PC-3 (cell line): ENCODE data around the gene COQ8A. TPM values are rescaled to one million over a fixed set of nuclear protein-coding genes. Genes with fewer than 3 reads are reported as not detected.

ENCODE experiments used
- ATAC-seq: fragments of 200-7000 bp; cut with Tn5 transposase; 2 replicates; pipeline ENCODE4 v1.9.1; 2020; ENCODE audit warnings: mild to moderate bottlenecking, moderate library complexity
- Bru-seq: library from RNA; stranded (reverse); fragments of 400-500 nt; gene quantifications from one replicate; lab custom pipeline; 2021; lab: Mats Ljungman, UMichigan
- BruChase-seq, 2 experiments: library from RNA; stranded (reverse); fragments of 400-500 nt; gene quantifications; one replicate each; lab custom pipeline; 2021; lab: Mats Ljungman, UMichigan
- BruUV-seq: library from RNA; stranded (reverse); fragments of 400-500 nt; replicated peaks from 2 replicates; lab custom pipeline; 2021; lab: Mats Ljungman, UMichigan
- CTCF ChIA-PET: fragments of 300-600 bp; sonication (Branson Sonifier 250); formaldehyde crosslinking; loops from one replicate; lab custom pipeline; 2022; ENCODE audit warnings: antibody characterized with exemption; lab: Charles Lee
- POLR2A ChIA-PET: fragments of 300-600 bp; sonication (Branson Sonifier 250); formaldehyde crosslinking; loops from one replicate; lab custom pipeline; 2022; ENCODE audit warnings: antibody characterized with exemption; ENCODE audit not compliant: unreplicated experiment; lab: Charles Lee
- DNase-seq: peaks from one replicate; pipeline ENCODE4 v3.0.0-alpha.2; 2015
- H2AFZ ChIP-seq: fragments of 300-600 bp; sonication (generic); 2 replicates; pipeline ENCODE4 v1.6.0; 2016; ENCODE audit warnings: antibody characterized with exemption, low read length
- H3F3A ChIP-seq: fragments of 300-600 bp; sonication (generic); one replicate; pipeline ENCODE4 v1.6.0; 2017; ENCODE audit warnings: antibody characterized with exemption, low read length, control low read depth, mild to moderate bottlenecking; ENCODE audit not compliant: unreplicated experiment
- H3K27ac ChIP-seq: fragments of 300-600 bp; sonication (generic); 2 replicates; pipeline ENCODE4 v1.5.1; 2016; ENCODE audit warnings: mild to moderate bottlenecking, low read length
- H3K27me3 ChIP-seq: fragments of 300-600 bp; sonication (generic); 2 replicates; pipeline ENCODE4 v1.6.1; 2016; ENCODE audit warnings: low read length, mixed read lengths
- H3K36me3 ChIP-seq: fragments of 300-600 bp; sonication (generic); 2 replicates; pipeline ENCODE4 v1.6.1; 2016; ENCODE audit warnings: low read depth, mixed run types, low read length, mixed read lengths
- H3K4me1 ChIP-seq: fragments of 300-600 bp; sonication (generic); 2 replicates; pipeline ENCODE4 v1.5.1; 2016; ENCODE audit warnings: low read length; ENCODE audit not compliant: insufficient read depth
- H3K4me2 ChIP-seq: fragments of 300-600 bp; sonication (generic); 2 replicates; pipeline ENCODE4 v1.6.0; 2016; ENCODE audit warnings: low read length
- H3K4me3 ChIP-seq: fragments of 300-600 bp; sonication (generic); 2 replicates; pipeline ENCODE4 v1.5.1; 2016; ENCODE audit warnings: mild to moderate bottlenecking, low read length, mixed read lengths
- H3K79me2 ChIP-seq: fragments of 300-600 bp; sonication (generic); 2 replicates; pipeline ENCODE4 v1.6.1; 2017; ENCODE audit warnings: low read length, mixed read lengths
- H3K9ac ChIP-seq: fragments of 300-600 bp; sonication (generic); 2 replicates; pipeline ENCODE4 v1.6.0; 2016; ENCODE audit warnings: mild to moderate bottlenecking, low read length
- H3K9me2 ChIP-seq: fragments of 300-600 bp; sonication (generic); replicated peaks from 2 replicates; pipeline ENCODE4 v1.6.1; 2016; ENCODE audit warnings: mixed run types, low read length, mixed read lengths
- H3K9me3 ChIP-seq: fragments of 300-600 bp; sonication (generic); 2 replicates; pipeline ENCODE4 v1.6.1; 2016; ENCODE audit warnings: low read length, mixed read lengths
- H4K20me1 ChIP-seq: fragments of 300-600 bp; sonication (generic); 2 replicates; pipeline ENCODE4 v1.6.1; 2016; ENCODE audit warnings: low read length, mixed read lengths
- EZH2 ChIP-seq: fragments of 300-600 bp; sonication (generic); IDR thresholded peaks from one replicate; pipeline ENCODE4 v1.6.1; 2017; ENCODE audit warnings: antibody characterized with exemption, mild to moderate bottlenecking, low read length; ENCODE audit not compliant: unreplicated experiment
- EZH2phosphoT487 ChIP-seq: fragments of 300-600 bp; sonication (generic); IDR thresholded peaks from 2 replicates; pipeline ENCODE4 v1.6.1; 2018; ENCODE audit warnings: mild to moderate bottlenecking, antibody characterized with exemption, low read length, borderline replicate concordance
- intact Hi-C: fragments of 100-400 bp; cut with micrococcal nuclease; formaldehyde crosslinking; loops from 2 replicates; pipeline ENCODE4 v1.9.0; 2023
- long read RNA-seq: library from polyadenylated mRNA; unstranded; transcript quantifications from one replicate; pipeline ENCODE4 v2.0.0, GENCODE V29; 2021; ENCODE audit not compliant: unreplicated experiment
- total RNA-seq: library from RNA; depleted of rRNA; stranded (reverse); fragments of >200 nt; gene quantifications from 2 replicates; pipeline ENCODE4 v1.2.3, GENCODE V29; 2014; rRNA removed
- TF ChIP-seq, protein P1 (sequence below): fragments of 300-600 bp; sonication (generic); conservative IDR thresholded peaks from 2 replicates; pipeline ENCODE4 v1.5.1; 2017; ENCODE audit warnings: antibody characterized with exemption, low read depth, mild to moderate bottlenecking, low read length

Gene COQ8A
- 67.0 and 73.3 TPM in 2 replicates for total RNA-seq
- Bru-seq, nascent RNA = percentile 62 among the genes with signal in this experiment
- percentile 67 among the genes with signal in this experiment for BruChase-seq, experiment 1, labeled RNA remaining after a 6-hour chase
- percentile 68 among the genes with signal in this experiment for BruChase-seq, experiment 2, labeled RNA remaining after a 2-hour chase
- long read RNA-seq, transcript COQ8A-201 (15 exons, 2,872 nt) = major isoform, 77 of 133 reads
- long read RNA-seq, partial matches to known transcripts = 40 of 133 reads
- long read RNA-seq, other reads (novel, unspliced or antisense) = 15 of 133 reads

GRCh38 chr1:226940029-226940805 is at the start of gene COQ8A:
TSS of gene COQ8A (plus strand) at chr1:226940294. CDS start at chr1:226961386, 21,092 bp downstream.
- intact Hi-C loops = loop anchor here (2.0 to 10.0 kb wide), 2 partner anchors 69 to 155 kb away; partner anchors contain the start of gene PSEN2
- peak; percentile 94 for ATAC-seq

GRCh38 chr1:226890331-226891108 is 49.6 kb upstream of the COQ8A start:
- Histone ChIP-seq H3K4me3 (no peak overlapping the region), H3K27ac (no peak overlapping the region), H3F3A (no peaks in the 10 kb centered on the region), H3K9ac (no peak overlapping the region), H4K20me1 (no peaks in the 10 kb centered on the region), H3K4me1 (no peaks in the 10 kb centered on the region), H2AFZ (no peak overlapping the region), H3K4me2 (no peak overlapping the region), H3K79me2 (no peaks in the 10 kb centered on the region), H3K27me3 (no peaks in the 10 kb centered on the region), H3K9me2 (no peaks in the 10 kb centered on the region), H3K36me3 (peaks cover 31% of the 10 kb centered on the region), H3K9me3 (no peaks in the 10 kb centered on the region)
- POLR2A ChIA-PET = no interaction called here
- intact Hi-C loops = no loop called here
- DNase-seq = no peak
- CTCF ChIA-PET = no interaction called here
- no peak for TF ChIP-seq EZH2
- TF ChIP-seq, protein P1, sequence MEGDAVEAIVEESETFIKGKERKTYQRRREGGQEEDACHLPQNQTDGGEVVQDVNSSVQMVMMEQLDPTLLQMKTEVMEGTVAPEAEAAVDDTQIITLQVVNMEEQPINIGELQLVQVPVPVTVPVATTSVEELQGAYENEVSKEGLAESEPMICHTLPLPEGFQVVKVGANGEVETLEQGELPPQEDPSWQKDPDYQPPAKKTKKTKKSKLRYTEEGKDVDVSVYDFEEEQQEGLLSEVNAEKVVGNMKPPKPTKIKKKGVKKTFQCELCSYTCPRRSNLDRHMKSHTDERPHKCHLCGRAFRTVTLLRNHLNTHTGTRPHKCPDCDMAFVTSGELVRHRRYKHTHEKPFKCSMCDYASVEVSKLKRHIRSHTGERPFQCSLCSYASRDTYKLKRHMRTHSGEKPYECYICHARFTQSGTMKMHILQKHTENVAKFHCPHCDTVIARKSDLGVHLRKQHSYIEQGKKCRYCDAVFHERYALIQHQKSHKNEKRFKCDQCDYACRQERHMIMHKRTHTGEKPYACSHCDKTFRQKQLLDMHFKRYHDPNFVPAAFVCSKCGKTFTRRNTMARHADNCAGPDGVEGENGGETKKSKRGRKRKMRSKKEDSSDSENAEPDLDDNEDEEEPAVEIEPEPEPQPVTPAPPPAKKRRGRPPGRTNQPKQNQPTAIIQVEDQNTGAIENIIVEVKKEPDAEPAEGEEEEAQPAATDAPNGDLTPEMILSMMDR = no peak
- TF ChIP-seq EZH2phosphoT487 = no peak
- BruUV-seq = no TSS peak
- ATAC-seq = no peak

More at GRCh38 chr1:226940029-226940805, at the start of gene COQ8A:
- Histone ChIP-seq H3F3A (no peaks in the 10 kb centered on the region), H3K4me2 (peak within 1 kb of the TSS; percentile 97), H3K27me3 (no peaks in the 10 kb centered on the region), H3K4me1 (peaks cover 27% of the 10 kb centered on the region), H3K9ac (peak within 1 kb of the TSS; percentile 88), H3K4me3 (peak within 1 kb of the TSS; percentile 79), H3K36me3 (no peaks in the 10 kb centered on the region), H3K79me2 (peaks cover 47% of the 10 kb centered on the region), H3K9me3 (peaks cover 4% of the 10 kb centered on the region), H4K20me1 (peaks cover 4% of the 10 kb centered on the region; the same call in 1 of the 2 replicates), H3K27ac (peak within 1 kb of the TSS; percentile 87), H2AFZ (peak within 1 kb of the TSS; percentile 93), H3K9me2 (no peaks in the 10 kb centered on the region)
- TF ChIP-seq EZH2phosphoT487 = peak; percentile 98
- TF ChIP-seq, protein P1 = no peak
- CTCF ChIA-PET = interaction anchor here (0.6 kb wide), 1 partner anchor 65 kb away, joined by 3 read pairs; no protein-coding TSS in a partner anchor
- POLR2A ChIA-PET = interaction anchor here (0.6 to 0.7 kb wide), 5 partner anchors 12 to 238 kb away, joined by 3 to 7 read pairs (median 5); no protein-coding TSS in a partner anchor
- BruUV-seq = no TSS peak
- DNase-seq = peak; percentile 100
